CD4-positive, alpha-beta T cell treated with Interleukin-15 for 4 hours (primary cell): ENCODE data around the gene PITX3.

Experiments
- DNase-seq: peaks from one replicate; pipeline ENCODE4 v3.0.0-alpha.2; 2020; ENCODE audit warnings: low spot score

The PITX3 gene

GRCh38 chr10:102241444-102242117 is at the start of gene PITX3:
TSS of gene PITX3 (minus strand) at chr10:102241512. CDS start at chr10:102232080, 9,432 bp downstream.
- peak; percentile 89 for DNase-seq

DNA sequence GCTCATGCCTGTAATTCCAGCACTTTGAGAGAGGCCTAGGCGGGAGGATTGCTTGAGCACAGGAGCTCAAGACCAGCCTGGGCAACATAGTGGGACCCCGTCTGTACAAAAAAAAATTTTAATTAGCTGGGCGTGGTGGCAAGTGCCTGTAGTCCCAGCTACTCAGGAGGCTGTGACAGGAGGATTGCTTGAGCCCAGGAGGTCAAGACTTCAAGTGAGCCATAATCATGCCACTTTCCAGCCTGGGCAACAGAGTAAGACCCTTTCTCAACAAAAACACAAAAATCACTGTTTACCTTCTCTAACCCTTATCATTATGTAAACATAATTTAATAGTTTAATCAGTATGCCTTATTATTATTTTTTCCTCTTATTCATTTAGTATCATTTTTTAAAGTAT is 48.5 kb upstream of the PITX3 start:
- DNase-seq: no peak

- DNase-seq: no peak
These were observed 48.0 kb upstream of the PITX3 start for GRCh38 chr10:102289356-102289755.

DNA sequence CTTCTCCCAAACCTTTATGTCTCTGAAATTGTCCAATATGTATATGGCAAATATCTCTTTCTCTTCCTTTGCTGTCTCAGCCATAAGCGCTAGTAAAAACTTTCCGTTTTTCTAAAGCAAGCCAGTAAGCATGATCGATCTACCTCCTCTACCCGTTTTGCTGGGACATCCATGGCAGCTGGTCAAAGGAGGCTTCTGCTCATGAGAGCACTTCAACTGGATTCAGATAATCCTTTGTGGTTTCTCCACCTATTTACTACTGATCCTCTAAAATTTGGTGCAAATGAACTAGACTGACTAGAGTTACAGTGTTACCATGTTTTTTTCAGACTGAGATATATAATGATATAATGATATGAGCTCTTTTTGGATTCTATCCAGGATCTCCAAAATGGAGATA is 46.7 kb upstream of the PITX3 start:
- no peak for DNase-seq

DNA sequence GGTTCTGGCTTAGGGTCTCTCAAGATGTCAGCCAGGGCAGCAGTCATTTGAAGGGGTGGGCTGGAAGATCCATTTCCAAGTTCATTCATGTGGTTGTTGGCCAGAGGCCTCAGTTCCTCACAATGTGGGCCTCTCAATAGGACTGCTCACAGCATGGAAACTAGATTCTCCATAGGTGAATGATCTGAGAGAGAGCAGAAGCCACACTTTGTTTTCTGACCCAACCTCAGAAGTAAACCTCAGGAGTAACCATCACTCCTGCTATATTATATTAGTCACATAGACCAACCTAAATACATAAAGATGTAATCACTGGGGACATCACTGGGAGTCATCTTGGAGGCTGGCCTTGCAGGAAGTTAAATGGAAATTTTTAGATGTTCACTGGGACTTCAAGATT is 46.2 kb upstream of the PITX3 start:
- DNase-seq: no peak

DNA sequence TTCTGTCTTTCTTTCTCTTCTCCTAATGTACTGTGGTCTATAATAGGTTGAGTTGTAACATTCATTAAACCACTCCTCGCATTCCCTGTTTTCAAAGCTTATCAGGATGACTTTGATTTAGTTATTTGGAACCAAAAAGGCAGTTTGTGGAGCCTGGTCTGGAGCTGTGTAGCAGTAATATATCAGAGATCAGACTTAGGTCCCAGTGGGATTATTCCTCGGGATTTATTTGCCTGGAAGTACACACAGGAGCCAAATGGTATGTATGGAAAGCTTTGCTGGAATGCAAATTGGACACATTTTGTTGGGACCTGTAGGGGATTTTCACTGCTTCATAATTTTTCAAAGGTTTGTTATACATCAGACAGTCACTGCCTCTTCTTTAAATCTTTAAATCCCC is 44.9 kb upstream of the PITX3 start:
- no peak for DNase-seq

DNA sequence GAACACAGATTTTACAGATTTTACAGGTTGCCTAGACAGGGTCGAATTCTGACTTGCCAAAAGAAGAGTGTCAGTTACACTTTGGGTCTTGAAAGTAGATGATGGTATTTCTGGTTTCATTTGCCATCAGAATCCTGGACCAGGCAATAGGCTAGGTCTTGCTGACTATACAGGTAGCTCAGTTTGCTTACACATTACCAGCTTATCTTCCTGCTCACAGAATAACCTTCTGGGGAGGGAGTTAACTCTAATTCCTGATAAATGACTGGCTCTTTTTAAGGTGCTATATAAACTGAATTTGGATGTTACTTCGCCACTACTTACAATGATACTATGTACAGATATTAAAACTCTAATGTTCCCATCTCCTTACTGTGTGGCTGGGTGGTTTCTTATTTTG is 43.8 kb upstream of the PITX3 start:
- DNase-seq: no peak

GRCh38 chr10:102284531-102284930 is 43.2 kb upstream of the PITX3 start:
- no peak for DNase-seq

GRCh38 chr10:102283890-102284289 is 42.6 kb upstream of the PITX3 start:
- peak; percentile 14 for DNase-seq

DNA sequence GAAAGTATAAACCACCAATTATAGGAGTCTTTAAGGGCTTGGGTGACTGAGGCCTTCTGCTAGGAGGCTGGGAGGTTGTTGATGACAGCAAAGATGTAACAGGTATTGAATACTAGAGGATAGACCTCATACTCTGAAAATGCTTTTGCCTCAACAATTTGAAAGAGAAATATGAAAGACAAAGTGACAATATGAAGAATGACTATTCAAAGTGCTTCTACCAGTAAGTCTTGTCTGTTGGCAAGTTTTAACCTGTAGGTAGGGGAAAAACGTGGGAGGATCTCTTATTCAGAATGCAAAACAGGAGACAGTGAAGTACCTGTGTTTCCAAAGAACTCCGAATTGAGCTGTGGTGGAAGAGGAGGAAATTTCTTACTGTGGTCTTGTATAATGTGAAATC is 42.2 kb upstream of the PITX3 start:
- no peak for DNase-seq

- no peak for DNase-seq
These were observed 39.8 kb upstream of the PITX3 start for GRCh38 chr10:102281102-102281487.

- DNase-seq: no peak
These were observed 39.2 kb upstream of the PITX3 start for GRCh38 chr10:102280397-102281101.

DNA sequence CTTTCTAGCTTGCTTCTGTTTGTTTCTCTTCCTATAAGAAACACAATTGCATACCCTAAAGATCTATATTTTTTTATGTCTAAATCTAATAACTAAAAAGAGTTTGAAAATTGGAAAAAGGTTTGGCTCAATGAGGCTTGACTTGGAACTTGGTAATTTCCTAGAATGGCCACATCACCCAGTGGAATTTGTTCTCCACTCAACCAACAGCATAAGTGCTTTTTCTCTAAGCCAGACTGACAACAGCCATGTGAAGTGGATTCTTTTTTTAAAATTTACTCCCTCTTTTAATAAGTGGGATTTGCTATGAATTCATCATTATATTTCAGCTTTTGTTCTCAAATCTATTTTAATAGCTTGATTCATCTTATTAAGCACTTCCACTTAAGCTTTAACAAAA is 37.8 kb upstream of the PITX3 start:
- DNase-seq: no peak

DNA sequence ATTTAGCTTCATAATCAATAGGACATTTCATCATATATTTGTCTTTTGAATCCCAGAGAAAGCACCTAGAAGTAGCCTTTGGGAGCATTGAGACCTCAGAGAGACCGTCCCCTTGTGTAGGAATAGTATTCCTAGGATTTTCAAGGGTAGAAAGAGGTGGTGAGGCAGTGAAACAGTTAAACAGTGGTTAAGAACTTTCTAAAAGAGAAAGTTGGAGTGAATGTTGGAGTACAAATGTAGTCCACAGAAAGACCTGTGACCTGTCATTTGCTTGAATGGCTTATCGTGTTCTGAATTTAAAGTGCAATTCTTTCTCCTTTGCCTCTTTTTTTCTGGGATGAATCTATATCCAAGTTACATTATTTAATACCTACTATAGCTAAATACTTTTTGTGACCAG is 34.0 kb upstream of the PITX3 start:
- DNase-seq: no peak

GRCh38 chr10:102274062-102274461 is 32.8 kb upstream of the PITX3 start:
- DNase-seq: no peak

DNA sequence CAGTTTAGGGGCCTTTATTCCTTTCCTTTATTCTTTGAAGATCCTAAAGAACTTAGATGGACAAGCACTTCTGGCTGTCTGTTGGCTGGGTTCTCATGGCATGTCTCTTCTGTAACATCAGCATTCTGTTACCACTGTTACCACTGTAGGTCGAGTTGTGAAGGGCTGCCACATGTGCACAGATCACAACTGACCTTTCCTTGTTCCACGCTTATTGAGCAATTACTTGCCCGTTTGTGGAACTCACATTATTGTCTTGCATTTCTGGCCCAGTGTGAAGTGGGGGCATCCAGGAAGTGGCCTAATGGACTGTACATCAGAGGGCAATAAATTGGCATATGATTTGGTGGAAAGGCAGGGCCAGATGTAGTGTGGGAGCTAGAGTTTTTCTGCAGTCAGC is 27.7 kb upstream of the PITX3 start:
- no peak for DNase-seq

GRCh38 chr10:102268375-102268888 is 27.1 kb upstream of the PITX3 start:
- DNase-seq: no peak

DNA sequence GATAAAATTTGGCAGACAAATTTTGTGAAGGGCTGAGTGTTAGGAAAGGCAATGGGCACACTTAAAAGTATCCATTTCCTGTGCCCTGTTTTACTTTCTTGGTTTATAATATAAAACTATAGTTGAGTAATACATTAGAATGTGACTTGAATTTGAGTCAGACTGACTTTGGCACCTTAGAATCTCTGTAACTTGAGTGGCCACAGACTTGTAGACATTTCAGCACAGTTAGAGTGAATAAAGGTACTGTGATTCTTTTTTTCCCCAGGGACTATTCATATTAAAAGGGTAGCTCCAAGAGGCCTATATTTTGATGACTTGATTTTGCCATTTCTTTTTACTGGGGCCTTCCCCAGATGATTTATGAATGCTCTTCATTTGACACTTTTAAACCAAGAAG is 26.4 kb upstream of the PITX3 start:
- DNase-seq: no peak

GRCh38 chr10:102266670-102267069 is 25.4 kb upstream of the PITX3 start:
- no peak for DNase-seq

GRCh38 chr10:102264371-102264770 is 23.1 kb upstream of the PITX3 start:
- no peak for DNase-seq

DNA sequence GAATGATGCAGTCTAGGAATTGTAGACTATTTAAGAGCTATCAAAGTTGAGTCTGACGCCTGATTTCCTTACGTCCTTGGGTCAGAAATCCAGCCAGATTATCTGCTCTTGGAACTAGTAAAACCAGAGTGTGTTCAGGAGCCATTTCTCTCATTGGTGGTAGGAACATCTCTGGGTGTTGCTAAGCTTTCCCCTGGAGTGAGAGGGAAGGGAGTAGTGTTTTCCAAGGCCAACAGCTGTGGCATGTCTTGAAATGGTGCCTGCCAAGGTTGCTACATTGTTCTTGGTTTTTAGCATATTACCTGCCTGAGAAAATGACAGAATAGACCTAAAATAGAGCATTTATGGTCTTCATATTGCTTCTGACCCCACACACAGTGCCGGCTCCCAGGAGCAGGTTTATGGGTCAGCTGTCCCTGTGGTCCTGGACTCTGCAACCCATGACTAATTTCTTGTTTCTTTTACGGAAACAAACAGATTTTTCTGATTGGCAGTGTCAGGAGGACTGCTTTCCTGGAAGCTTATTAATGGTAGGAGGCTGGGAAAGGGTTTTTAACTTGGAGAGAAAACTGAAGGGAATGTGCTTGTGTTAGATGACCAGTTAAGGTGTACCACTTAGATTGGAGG is 21.5 kb upstream of the PITX3 start:
- DNase-seq: no peak

- no peak for DNase-seq
These were observed 20.5 kb upstream of the PITX3 start for GRCh38 chr10:102261842-102262241.

- DNase-seq: no peak
These were observed 19.9 kb upstream of the PITX3 start for GRCh38 chr10:102261196-102261595.
